ENCODE results near the gene ACAT2.
A peak's percentile ranks its signal among the peaks of the same experiment; 100 is the strongest.
"Not testable (repeated sequence)": the region's sequence is repeated elsewhere in the genome, so short reads cannot be mapped to it uniquely, and the experiment has no call there.

ACAT2 gene

GRCh38 chr6:159726255-159726917 lies 35.5 kb upstream of the ACAT2 start:
- in situ Hi-C loops (cut with MboI; ENCODE audit: low sequenced_read_pairs, unreplicated experiment): no loop called here
- no peak for DNase-seq (ENCODE audit: low spot score)
- TF ChIP-seq, protein P1, sequence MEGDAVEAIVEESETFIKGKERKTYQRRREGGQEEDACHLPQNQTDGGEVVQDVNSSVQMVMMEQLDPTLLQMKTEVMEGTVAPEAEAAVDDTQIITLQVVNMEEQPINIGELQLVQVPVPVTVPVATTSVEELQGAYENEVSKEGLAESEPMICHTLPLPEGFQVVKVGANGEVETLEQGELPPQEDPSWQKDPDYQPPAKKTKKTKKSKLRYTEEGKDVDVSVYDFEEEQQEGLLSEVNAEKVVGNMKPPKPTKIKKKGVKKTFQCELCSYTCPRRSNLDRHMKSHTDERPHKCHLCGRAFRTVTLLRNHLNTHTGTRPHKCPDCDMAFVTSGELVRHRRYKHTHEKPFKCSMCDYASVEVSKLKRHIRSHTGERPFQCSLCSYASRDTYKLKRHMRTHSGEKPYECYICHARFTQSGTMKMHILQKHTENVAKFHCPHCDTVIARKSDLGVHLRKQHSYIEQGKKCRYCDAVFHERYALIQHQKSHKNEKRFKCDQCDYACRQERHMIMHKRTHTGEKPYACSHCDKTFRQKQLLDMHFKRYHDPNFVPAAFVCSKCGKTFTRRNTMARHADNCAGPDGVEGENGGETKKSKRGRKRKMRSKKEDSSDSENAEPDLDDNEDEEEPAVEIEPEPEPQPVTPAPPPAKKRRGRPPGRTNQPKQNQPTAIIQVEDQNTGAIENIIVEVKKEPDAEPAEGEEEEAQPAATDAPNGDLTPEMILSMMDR (IDR thresholded peaks at IDR 0.05; ENCODE audit: borderline replicate concordance, control extremely low read depth, extremely low read depth, insufficient read depth, missing control alignments): no peak

DNA sequence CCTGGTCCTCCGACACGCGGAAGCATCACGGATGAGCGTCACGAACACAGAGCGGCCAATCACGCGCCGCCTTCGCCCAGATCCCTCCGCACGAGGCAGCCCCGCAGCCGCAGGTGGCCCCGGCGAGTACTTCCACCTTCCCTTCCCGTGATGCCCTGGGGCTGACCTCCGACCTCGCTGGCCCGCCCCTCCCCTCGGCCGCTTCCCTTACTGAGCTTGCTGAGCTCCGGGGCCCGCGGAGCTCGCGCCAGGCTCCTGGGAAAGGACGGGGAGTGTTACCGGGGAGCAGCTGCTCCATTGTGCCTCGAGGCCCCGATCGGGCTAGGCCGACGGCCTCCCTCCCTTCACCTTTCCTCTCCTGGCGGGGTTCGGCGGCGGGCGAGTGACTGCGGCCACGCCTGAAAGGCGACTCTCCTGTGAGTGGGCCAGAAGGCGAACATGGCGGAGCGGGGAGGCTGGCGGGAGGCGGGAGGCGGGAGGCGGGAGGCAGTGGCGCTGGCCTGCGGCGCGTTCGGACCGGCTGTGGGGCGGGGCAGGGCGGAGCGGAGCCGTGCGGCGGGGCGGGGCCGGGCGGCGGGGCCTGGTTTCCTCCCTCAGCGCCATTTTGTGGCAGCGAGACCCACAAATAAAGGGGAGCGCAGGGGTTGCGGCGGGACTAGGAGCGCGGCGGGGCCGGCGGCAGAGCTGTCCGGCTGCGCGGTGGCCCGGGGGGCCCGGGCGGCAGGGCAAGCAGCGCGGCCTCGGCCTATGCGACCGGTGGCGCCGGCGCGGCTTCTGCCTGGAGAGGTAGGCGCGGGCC lies 34.7 kb upstream of the ACAT2 start, which contains the start of gene WTAP:
Gene WTAP, plus strand, starts transcription at position 589 of the 799 bp plus-strand sequence. CDS start 8,760 bp downstream, outside the sequence.
- peak; percentile 96 for DNase-seq (ENCODE audit: low spot score)
- TF ChIP-seq, protein P1 (IDR thresholded peaks at IDR 0.05; ENCODE audit: borderline replicate concordance, control extremely low read depth, extremely low read depth, insufficient read depth, missing control alignments): no peak
- in situ Hi-C loops (cut with MboI; ENCODE audit: low sequenced_read_pairs, unreplicated experiment): no loop called here

GRCh38 chr6:159727717-159728445 lies 34.0 kb upstream of the ACAT2 start:
- peak; percentile 65 for DNase-seq (ENCODE audit: low spot score)
- TF ChIP-seq, protein P1 (IDR thresholded peaks at IDR 0.05; ENCODE audit: borderline replicate concordance, control extremely low read depth, extremely low read depth, insufficient read depth, missing control alignments): no peak
- in situ Hi-C loops (cut with MboI; ENCODE audit: low sequenced_read_pairs, unreplicated experiment): no loop called here

GRCh38 chr6:159728531-159728964 lies 33.3 kb upstream of the ACAT2 start:
- in situ Hi-C loops (cut with MboI; ENCODE audit: low sequenced_read_pairs, unreplicated experiment): no loop called here
- no peak for DNase-seq (ENCODE audit: low spot score)
- TF ChIP-seq, protein P1 (IDR thresholded peaks at IDR 0.05; ENCODE audit: borderline replicate concordance, control extremely low read depth, extremely low read depth, insufficient read depth, missing control alignments): no peak

- in situ Hi-C loops (cut with MboI; ENCODE audit: low sequenced_read_pairs, unreplicated experiment): no loop called here
- TF ChIP-seq, protein P1 (IDR thresholded peaks at IDR 0.05; ENCODE audit: borderline replicate concordance, control extremely low read depth, extremely low read depth, insufficient read depth, missing control alignments): no peak
- DNase-seq (ENCODE audit: low spot score): peak; percentile 38
These were observed 32.1 kb upstream of the ACAT2 start for GRCh38 chr6:159729598-159730331.

DNA sequence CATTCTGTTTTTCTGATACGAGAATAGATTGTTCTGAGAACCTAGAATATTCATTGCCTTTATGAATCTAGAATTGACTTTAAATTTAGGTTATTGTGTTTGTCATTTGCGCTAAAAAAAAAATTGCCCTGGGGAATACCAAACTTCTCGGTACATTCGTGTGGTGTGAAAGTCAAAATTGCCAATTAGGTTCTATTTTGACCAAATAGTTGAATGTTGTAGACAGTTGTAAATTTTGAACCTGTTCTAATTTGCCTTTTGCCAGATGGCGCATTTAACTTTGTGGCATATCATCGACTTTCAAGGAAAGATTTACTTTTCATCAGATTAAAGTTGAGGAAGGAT lies 31.5 kb upstream of the ACAT2 start:
- DNase-seq (ENCODE audit: low spot score): no peak
- TF ChIP-seq, protein P1 (IDR thresholded peaks at IDR 0.05; ENCODE audit: borderline replicate concordance, control extremely low read depth, extremely low read depth, insufficient read depth, missing control alignments): no peak
- in situ Hi-C loops (cut with MboI; ENCODE audit: low sequenced_read_pairs, unreplicated experiment): no loop called here

- DNase-seq (ENCODE audit: low spot score); in situ Hi-C loops (cut with MboI; ENCODE audit: low sequenced_read_pairs, unreplicated experiment): not testable (repeated sequence)
These were observed 29.3 kb upstream of the ACAT2 start for GRCh38 chr6:159732550-159732949.

DNA sequence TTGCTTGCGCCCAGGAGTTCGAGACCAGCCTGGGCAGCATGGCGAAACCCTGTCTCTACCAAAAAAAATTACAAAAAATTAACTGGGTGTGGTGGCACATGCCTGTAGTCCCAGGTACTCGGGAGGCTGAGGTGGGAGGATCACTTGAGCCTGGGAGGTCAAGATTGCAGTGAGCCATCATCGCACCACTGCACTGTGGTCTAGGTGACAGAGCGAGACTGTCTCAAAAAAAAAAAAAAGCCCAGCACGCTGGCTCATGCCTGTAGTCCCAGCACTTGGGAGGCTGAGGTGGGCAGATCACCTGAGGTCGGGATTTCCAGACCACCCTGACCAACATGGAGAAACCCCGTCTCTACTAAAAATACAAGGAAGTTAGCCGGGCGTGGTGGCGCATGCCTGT lies 28.4 kb upstream of the ACAT2 start:
- DNase-seq (ENCODE audit: low spot score); in situ Hi-C loops (cut with MboI; ENCODE audit: low sequenced_read_pairs, unreplicated experiment): not testable (repeated sequence)

Measured in GM13976 (cell line).